K562 treated with DMSO at 1 percent for 12 hours (cell line): ENCODE measurements around the gene OR10H1. TPM values are rescaled to one million over a fixed set of nuclear protein-coding genes. Genes with fewer than 3 reads are reported as not detected.

Experiments
- total RNA-seq: library from RNA; unstranded; fragments of 300-600 nt; gene quantifications from 2 replicates; pipeline ENCODE4 v1.2.3, GENCODE V29; 2022; ENCODE audit not compliant: insufficient read depth

Gene OR10H1, protein sequence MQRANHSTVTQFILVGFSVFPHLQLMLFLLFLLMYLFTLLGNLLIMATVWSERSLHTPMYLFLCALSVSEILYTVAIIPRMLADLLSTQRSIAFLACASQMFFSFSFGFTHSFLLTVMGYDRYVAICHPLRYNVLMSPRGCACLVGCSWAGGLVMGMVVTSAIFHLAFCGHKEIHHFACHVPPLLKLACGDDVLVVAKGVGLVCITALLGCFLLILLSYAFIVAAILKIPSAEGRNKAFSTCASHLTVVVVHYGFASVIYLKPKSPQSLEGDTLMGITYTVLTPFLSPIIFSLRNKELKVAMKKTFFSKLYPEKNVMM
- not detected in 2 replicates for total RNA-seq

DNA sequence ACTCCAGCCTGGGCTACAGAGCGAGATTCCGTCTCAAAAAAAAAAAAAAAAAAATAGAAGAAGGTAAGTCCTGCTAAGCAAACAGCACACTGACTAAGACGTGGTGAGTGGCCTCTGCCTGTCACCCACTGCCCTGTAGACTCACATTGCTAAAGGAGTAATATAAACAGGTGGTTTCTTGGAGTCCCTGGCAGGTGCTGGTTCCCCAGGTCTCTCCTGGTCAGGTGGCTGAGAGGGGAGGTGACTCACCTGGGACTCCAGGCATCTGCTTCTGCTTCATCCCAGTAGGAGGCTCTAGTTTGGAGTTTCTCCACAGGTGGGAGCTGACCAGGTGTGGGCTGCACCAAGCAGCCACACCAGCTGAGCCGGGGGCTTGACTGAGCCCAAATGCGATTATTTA is at the start of gene OR10H1:
Gene OR10H1, minus strand, starts transcription at position 359 of the 400 bp plus-strand sequence. CDS start 7,627 bp downstream, outside the sequence.

DNA sequence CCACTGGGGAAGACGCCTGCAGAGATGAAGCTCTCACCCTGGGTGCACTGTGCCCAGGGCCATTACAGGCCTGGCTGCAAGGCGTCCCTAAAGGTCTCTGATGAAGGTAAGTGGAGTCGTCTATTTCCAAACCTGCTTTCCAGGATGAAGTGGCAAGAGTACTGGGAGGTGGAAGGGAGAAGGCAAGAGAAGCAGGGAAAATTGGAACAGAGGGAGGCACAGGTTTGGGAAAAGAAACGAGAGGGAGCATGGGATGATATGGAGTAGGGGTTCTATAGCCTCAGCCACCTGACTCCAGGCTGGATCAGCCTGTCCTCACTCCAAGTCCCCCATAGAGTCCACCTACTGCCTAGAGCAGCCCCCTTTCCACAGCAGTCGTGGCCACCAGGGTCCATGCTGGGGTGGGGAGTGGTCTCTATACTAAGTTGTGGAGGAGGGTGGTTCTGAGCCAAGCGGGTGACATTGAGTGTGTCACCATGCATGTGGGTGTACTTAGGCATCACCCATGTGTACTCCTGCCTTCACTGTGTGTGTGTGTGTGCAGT is 27.8 kb downstream of the OR10H1 start, which contains the start of gene OR10H5:
Gene OR10H5, plus strand, starts transcription at position 51 of the 545 bp plus-strand sequence. CDS start 6,388 bp downstream, outside the sequence.

Other genes starting within 250 kb of the OR10H1 start
- gene CYP4F8, start 200.4 kb downstream of the OR10H1 start, total RNA-seq: not detected in 2 replicates
- gene CYP4F3, start 174.8 kb downstream of the OR10H1 start, total RNA-seq: not detected in 2 replicates
- not detected in 2 replicates for gene CYP4F12, start 142.6 kb downstream of the OR10H1 start, total RNA-seq
- not detected in 2 replicates for gene OR10H2, start 87.6 kb downstream of the OR10H1 start, total RNA-seq
- gene OR10H3, start 77.7 kb downstream of the OR10H1 start, total RNA-seq: not detected in 2 replicates
- not detected in 2 replicates for gene OR10H5, start 28.0 kb downstream of the OR10H1 start, total RNA-seq
- not detected in 2 replicates for gene CYP4F2, start 82.4 kb upstream of the OR10H1 start, total RNA-seq
- gene CYP4F11, start 118.9 kb upstream of the OR10H1 start, total RNA-seq: not detected in 2 replicates
- not detected in 2 replicates for gene OR10H4, start 133.3 kb upstream of the OR10H1 start, total RNA-seq